Liver (tissue), 3 donors: ENCODE measurements around the gene CDC5L.

Source experiments
- JUND ChIP-seq, 2 donors: IDR thresholded peaks; 2 replicates each; pipeline ENCODE4 v1.6.1; 2016; ENCODE audit warnings: antibody characterized with exemption in 2 of 2
- NR2F2 ChIP-seq: IDR thresholded peaks from 2 replicates; pipeline ENCODE4 v1.6.1; 2016; ENCODE audit warnings: antibody characterized with exemption
- TF ChIP-seq, protein P1 (sequence below): IDR thresholded peaks from 2 replicates; pipeline ENCODE4 v1.6.1; 2016; ENCODE audit warnings: antibody characterized with exemption, mild to moderate bottlenecking
- TF ChIP-seq, protein P2 (sequence below): IDR thresholded peaks from 2 replicates; pipeline ENCODE4 v1.6.1; 2016; ENCODE audit warnings: antibody characterized with exemption
- TF ChIP-seq, protein P3 (sequence below): IDR thresholded peaks from 2 replicates; pipeline ENCODE4 v1.6.1; 2016; ENCODE audit warnings: antibody characterized with exemption
- TF ChIP-seq, protein P4 (sequence below): fragments of 150-350 bp; IDR thresholded peaks from 2 replicates; pipeline ENCODE4 v1.5.1; 2017; ENCODE audit warnings: improper control_type of control experiment, low read depth, low read length; ENCODE audit not compliant: missing input control
- donor health status: healthy.
- donor health status: healthy.

DNA sequence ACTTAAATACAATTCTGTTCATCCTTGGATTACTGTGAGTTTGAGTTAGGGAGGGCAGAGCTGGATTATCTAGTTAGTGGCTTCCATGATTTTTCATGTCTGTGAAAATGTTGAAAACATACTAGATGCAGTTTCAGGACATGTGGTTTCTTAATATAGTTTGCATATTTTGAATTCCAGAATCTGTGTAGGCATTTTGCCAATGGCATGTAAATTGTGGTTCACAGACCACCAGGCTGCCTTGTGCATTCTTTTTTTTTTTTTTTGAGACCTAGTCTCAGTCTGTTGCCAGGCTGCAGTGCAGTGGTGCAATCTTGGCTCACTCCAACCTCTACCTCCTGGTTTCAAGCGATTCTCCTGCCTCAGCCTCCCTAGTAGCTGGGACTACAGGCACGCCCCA, 42.8 kb downstream of the CDC5L start:
- TF ChIP-seq, protein P1, sequence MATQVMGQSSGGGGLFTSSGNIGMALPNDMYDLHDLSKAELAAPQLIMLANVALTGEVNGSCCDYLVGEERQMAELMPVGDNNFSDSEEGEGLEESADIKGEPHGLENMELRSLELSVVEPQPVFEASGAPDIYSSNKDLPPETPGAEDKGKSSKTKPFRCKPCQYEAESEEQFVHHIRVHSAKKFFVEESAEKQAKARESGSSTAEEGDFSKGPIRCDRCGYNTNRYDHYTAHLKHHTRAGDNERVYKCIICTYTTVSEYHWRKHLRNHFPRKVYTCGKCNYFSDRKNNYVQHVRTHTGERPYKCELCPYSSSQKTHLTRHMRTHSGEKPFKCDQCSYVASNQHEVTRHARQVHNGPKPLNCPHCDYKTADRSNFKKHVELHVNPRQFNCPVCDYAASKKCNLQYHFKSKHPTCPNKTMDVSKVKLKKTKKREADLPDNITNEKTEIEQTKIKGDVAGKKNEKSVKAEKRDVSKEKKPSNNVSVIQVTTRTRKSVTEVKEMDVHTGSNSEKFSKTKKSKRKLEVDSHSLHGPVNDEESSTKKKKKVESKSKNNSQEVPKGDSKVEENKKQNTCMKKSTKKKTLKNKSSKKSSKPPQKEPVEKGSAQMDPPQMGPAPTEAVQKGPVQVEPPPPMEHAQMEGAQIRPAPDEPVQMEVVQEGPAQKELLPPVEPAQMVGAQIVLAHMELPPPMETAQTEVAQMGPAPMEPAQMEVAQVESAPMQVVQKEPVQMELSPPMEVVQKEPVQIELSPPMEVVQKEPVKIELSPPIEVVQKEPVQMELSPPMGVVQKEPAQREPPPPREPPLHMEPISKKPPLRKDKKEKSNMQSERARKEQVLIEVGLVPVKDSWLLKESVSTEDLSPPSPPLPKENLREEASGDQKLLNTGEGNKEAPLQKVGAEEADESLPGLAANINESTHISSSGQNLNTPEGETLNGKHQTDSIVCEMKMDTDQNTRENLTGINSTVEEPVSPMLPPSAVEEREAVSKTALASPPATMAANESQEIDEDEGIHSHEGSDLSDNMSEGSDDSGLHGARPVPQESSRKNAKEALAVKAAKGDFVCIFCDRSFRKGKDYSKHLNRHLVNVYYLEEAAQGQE: no peak
- TF ChIP-seq, protein P2, sequence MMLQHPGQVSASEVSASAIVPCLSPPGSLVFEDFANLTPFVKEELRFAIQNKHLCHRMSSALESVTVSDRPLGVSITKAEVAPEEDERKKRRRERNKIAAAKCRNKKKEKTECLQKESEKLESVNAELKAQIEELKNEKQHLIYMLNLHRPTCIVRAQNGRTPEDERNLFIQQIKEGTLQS: no peak
- TF ChIP-seq, protein P3, sequence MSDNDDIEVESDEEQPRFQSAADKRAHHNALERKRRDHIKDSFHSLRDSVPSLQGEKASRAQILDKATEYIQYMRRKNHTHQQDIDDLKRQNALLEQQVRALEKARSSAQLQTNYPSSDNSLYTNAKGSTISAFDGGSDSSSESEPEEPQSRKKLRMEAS: no peak
- TF ChIP-seq NR2F2: no peak
- TF ChIP-seq, protein P4, sequence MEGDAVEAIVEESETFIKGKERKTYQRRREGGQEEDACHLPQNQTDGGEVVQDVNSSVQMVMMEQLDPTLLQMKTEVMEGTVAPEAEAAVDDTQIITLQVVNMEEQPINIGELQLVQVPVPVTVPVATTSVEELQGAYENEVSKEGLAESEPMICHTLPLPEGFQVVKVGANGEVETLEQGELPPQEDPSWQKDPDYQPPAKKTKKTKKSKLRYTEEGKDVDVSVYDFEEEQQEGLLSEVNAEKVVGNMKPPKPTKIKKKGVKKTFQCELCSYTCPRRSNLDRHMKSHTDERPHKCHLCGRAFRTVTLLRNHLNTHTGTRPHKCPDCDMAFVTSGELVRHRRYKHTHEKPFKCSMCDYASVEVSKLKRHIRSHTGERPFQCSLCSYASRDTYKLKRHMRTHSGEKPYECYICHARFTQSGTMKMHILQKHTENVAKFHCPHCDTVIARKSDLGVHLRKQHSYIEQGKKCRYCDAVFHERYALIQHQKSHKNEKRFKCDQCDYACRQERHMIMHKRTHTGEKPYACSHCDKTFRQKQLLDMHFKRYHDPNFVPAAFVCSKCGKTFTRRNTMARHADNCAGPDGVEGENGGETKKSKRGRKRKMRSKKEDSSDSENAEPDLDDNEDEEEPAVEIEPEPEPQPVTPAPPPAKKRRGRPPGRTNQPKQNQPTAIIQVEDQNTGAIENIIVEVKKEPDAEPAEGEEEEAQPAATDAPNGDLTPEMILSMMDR: no peak
- TF ChIP-seq JUND (IDR thresholded peaks at IDR 0.05): no peak
